GM19240 (cell line): ENCODE data around the gene UTP18.
"Not testable (repeated sequence)": the region's sequence is repeated elsewhere in the genome, so short reads cannot be mapped to it uniquely, and the experiment has no call there.

Source experiments
- DNase-seq: peaks from one replicate; pipeline ENCODE4 v3.0.0; 2011; ENCODE audit warnings: low spot score; ENCODE audit not compliant: insufficient read length

Gene UTP18

DNA sequence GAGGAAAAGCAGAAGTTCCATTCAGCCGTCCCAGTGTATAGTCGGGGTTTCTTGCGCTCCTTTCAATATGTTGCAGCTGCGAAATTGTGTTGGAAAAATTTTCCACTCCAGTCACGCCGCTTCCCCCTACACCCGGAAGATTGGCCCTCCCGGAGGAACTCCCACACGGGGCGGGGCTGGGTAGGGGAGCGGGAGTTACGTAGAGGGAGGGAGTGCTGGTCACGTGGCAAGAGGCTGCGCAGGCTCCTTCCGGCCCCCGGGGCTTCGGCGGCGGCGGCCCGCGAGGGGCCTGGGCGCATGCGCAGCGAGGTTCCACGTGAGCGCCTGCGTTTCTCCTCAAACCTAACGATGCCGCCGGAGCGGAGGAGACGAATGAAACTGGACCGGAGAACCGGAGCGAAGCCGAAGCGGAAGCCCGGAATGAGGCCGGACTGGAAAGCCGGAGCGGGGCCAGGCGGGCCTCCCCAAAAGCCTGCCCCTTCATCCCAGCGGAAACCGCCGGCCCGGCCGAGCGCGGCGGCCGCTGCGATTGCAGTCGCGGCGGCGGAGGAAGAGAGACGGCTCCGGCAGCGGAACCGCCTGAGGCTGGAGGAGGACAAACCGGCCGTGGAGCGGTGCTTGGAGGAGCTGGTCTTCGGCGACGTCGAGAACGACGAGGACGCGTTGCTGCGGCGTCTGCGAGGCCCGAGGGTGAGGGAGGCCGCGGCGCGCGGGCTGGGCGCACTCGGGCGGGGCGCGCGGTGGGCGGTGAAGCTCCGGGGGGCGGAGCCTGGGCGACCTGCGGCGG lies at the start of gene UTP18:
Gene UTP18, plus strand, starts transcription at position 310 of the 787 bp plus-strand sequence. Its CDS starts 39 bp downstream, at position 349.
- DNase-seq, result peak; percentile 59

DNA sequence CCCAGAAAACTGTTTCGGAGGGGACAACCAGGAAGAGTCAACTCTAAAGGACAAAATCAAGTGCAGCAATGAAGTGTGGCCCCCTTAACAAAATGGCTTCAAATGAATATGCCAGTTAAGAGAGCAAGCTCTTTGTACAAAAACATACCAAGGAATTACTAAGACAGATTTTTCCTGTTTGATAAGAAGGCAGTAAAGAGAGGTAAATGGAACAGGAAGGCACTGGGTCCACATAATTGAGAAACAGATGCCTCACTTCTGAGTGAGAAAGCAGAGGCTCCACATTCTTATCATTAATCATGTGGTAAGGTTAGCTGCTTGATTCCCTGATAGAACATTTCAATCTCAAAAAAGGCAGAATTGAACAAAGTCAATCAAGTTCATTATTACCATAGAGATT lies 45.4 kb upstream of the UTP18 start:
- DNase-seq, result no peak

DNA sequence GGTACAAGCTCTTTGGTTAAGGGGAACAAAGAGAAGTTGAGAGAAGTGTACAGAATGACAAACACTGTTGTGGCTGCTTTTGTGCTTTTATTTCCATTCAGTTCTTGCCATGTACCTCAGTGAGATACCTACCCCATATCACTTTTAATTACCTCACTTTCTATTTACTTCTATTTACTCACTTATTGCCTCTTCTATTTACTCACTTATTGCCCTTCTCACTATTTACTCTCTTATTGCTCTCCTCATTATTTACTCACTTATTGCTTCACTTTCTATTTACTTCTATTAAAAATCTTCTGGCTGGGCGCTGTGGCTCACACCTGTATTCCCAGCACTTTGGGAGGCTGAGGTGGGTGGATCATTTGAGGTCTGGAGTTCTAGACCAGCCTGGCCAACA lies 42.4 kb upstream of the UTP18 start:
- no peak for DNase-seq

DNA sequence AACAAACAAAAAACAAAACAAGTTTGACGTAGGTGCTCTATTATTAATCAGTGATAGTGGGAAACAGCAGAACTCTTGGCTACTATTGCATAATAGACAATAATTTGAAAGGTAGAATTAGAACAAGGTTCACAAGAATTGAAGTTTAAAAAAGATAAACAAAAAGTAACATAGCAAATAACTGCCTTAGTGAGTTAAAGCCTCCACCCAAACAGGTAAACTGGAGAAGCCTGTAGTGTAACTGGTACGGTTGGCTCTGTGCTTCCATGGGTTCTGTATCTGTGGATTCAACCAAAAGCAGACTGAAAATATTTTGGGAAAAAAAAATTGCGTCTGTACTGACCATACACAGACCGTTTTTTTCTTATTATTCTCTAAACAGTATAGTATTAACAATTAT lies 39.0 kb upstream of the UTP18 start:
- no peak for DNase-seq

DNA sequence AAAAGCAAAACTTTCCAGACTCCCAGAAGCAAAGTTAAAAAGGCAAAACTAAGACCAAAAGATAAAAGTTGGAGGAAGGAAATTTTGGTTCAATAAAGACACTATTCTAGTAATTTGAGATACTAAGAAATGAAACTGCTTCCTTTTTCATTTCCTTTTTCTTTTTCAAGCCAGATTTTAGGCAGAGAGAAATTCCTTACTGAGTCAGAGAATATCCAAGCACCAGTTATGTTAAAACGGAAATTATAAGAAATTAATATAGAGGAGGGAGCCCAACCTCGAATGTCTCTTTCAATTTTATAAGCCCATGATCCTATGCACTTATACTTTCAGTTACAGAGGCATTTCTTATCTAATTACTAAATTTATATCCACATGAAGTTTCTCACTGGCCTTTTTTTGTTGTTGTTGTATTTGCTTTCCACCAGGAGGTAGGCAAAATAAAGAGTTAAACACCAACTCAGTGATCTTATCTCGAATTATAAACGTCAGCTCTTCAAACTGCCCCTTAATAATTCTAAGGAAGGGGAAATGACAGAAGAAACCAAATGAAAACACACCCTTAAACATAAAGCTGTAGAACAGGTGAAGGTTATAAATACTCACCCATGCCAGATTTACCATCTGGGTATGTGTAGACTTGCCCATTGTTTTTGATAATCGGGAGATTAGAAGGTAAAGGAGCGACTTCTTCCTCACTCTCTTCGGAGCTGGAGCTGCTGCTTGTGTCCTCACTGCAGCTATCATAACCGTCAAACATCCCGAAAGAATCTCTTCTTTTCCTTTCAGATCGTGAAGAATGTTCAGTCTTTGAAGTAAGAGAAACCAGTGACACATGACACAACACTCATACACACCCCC lies 35.7 kb upstream of the UTP18 start:
- no peak for DNase-seq

DNA sequence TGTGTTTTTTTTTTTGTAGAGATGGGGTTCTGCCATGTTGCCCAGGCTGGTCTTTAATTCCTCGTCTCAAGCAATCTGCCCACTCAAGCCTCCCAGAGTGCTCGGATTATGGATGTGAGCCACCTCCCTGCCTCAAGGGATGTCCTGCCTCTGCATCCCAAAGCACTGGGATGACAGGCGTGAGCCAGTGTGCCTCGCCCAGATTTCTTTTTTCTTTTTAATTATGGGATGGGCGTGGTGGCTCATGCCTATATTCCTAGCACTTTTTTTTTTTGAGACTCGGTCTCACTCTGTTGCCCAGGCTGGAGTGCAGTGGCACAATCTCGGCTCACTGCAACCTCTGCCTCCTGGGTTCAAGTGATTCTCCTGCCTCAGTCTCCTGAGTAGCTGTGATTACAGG lies 34.8 kb upstream of the UTP18 start:
- DNase-seq, result not testable (repeated sequence)

DNA sequence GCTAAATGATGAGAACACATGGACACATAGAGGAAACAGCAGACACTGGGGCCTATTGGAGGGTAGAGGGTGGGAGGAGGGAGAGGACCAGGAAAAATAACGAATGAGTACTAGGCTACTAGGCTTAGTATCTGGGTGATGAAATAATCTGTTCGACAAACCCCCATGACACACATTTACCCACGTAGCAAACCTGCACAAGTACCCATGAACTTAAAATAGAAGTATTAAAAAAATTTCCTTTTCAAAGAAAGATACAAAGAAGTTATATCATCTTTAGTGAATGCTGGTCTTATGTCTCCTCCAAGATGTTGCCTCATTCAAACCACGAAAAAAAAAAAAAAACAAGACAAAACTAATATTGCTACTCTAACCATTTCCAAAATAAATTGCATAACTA lies 32.2 kb upstream of the UTP18 start:
- no peak for DNase-seq

DNA sequence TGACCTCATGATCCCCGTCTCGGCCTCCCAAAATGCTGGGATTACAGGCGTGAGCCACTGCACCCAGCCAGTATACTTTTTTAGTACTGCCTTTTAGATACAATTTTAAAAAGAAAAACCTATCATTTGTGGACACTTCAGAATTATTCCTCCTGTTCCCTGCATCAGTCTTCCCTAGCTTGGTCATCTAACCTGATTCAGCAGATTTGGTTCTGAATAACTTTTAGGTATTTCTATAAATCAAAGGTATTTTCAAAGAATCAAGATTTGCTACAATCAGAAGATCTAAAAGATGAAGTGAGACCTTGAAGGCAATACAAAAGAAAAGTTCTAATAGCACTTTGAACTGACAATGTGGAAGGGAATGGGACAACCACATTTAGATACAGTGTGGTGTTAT lies 30.5 kb upstream of the UTP18 start:
- no peak for DNase-seq

DNA sequence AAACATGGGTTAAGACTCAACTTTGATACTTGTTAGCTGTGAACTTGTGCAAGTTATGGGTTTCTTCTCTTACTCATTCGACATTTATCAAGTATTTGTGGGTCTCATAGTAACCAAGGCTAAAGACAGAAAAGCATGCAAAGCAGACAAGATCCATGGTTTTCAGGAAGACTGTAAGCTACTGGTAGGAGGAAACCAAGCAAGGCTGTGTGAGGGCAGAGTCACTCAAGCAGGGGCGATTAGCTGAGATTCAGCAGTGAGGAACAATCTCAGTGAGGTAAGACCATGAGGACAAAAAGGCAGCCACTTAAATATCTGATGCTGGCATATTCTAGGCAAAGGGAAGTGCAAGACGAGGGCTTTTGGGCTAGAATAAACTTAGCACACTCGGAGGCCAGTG lies 30.0 kb upstream of the UTP18 start:
- DNase-seq, result no peak

DNA sequence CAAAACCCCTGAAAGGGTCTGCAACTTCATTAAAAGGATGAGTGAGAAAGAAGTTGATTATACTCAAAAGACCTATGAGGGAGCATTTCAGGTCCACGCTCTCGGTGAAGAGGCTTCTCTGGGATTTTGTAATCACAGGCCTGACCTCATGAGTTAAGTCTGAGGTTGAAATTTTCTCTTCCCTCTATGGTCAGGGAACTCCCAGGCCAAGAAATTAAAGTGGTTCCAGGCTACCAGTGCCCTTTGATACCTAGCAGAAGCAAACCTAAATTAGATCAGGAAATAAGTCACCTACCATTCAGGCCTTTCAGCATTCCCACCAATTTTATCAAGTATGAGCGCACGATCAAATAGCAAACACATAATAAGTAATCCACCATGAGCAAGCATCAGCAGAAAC lies 28.3 kb upstream of the UTP18 start:
- DNase-seq, result no peak

DNA sequence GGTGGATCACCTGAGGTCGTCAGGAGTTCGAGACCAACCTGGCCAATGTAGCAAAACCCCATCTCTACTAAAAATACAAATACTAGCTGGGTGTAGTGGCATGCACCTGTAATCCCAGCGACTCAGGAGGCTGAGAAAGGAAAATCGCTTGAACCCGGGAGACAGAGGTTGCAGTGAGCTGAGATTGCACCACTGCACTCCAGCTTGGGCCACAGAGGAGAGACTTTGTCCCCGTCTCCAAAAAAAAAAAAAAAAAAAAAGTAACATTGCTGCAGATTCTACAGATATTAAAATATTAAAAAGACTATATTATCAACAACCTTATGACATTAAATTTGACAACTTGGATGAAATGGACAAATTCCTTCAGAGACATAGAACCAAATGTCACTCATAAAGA lies 26.2 kb upstream of the UTP18 start:
- DNase-seq, result no peak

DNA sequence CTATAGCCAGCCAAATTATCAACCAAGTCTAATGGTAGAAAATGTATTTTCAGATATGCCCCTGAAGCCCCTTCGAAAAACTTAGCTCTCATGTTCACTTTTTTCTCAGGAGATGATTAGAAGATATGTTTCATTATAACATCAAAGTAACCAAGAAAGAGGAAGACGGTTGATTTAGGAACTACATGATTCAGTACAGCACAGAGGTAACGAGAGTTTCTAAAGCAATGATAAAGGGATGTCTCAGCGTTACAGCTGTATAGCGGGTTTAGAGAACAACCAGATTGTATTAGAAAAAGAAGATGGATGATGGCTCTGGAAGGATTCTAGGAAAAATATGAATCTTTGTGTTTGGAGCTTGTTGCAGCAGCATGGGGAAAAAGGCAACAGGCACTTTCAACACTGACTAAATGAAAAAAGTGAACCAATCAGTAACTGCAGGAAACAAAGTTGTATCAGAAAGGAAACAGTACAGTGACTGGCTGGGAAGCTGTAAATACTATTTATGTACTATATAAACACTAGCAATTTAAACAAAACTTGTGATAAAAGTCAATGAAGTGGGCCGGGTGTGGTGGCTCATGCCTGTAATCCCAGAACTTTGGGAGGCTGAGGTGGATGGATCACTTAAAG lies 22.0 kb upstream of the UTP18 start:
- DNase-seq, result no peak

DNA sequence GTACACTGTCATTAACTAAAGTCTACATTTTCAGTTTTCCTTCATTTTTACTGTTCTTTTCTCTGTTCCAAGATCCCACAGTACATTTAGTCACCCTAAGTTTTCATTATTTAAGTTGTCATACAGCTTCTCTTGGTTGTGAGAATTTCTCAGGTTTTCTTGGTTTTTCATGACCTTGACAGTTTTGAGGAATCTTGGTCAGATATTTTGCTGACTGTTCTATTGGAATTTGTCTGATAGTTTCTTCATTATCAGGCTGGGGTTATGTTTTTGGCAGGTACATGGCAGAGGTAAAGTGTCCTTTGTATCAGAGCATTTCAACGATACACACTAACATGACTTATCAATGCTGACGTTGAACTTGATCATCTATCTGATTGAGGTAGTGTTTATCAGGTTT lies 20.1 kb upstream of the UTP18 start:
- DNase-seq, result no peak

DNA sequence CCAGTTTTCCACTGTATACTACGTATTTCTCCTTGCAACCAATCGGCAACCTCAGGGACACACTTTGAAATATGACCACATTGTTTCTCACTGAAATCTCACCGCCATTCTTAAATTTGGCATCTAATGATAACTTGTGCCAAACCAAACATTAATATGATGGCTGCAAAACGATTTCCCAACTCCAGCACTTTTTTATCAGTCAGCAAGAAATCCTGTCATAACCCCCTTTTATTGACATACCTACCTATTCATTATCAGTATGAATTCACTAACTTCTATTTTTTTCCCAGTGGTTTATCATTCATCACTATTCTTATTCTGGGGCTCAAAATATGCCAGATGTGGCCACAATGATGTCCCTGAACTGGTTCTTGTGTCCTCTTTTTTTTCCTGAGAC lies 16.3 kb upstream of the UTP18 start:
- DNase-seq, result no peak

DNA sequence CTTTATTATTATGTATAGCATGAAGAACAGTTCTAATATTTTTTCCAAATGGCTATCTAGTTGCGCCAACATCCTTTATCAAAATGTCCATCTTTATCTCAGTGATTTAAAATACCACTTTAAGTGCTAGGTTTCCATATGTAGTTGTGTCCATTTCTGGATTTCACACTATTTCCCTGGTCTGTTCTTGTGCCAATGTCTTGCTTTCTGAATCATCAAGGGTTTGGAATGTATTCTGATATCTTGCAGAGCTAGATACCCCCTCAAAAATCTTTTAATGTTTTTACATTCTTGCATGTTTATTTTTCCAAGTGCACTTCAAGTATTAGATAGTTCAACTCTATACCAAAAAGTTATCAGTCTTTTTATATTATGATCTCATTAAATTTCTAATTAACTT lies 14.8 kb upstream of the UTP18 start:
- DNase-seq, result no peak

DNA sequence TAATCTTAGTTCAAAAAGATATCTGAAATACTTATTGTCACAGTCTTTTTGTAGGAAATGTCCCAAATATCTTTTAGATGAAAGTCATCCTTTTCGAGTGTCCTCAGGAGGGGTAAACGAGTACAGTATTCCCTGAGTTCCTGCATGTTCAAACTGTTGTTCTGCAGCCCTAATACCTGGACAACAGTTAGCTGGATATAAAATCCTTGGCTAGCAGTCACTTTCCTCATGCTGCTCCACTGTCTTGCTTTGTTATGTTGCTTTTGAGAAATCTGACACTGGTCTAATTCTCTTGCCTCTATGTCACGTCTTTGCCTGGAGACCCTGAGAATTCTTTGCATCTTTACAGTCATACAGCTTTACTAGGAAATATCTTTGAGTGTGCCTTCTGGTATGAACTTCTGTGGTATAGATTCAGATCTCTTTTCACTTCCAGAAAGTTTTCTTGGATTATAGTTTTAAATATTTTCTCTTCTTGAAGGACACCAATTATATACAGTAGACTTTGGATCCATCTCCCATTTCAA lies 10.0 kb upstream of the UTP18 start:
- no peak for DNase-seq

DNA sequence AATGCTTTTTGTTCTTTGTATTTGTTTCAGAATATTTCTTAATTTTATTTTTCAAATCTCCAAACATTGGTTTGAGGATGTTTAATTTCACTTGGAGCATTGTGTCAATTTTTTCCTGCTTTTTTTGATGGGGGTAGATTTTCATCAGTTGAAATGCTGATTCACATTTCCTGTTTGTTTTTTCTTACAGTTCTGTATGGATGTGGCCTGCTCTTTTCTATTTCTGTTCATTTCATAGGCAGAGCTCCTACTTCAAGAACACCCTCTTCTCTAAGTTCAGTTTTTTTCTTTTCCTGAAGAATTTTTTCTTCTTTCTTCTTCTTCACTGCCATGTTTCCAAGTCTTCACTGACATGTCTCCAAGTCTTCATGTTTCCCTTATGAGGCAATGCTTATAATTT lies 9.3 kb upstream of the UTP18 start:
- DNase-seq, result no peak

DNA sequence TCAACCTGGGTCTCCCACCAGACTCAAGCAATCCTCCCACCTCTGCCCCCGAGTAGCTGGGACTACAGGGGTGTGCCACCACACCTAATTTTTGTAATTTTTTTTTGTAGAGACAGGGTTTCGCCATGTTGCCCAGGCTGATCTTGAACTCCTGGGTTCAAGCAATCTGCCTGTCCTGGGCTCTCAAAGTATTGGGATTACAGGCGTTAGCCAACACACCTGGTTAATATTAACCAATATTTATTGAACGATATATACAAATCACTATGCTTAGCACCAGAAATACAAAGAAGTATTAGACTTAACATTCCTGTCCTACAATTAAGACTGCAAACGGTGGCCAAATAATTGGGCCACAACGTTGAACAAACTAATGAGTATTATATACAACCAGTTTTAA lies 4.7 kb upstream of the UTP18 start:
- DNase-seq, result no peak

DNA sequence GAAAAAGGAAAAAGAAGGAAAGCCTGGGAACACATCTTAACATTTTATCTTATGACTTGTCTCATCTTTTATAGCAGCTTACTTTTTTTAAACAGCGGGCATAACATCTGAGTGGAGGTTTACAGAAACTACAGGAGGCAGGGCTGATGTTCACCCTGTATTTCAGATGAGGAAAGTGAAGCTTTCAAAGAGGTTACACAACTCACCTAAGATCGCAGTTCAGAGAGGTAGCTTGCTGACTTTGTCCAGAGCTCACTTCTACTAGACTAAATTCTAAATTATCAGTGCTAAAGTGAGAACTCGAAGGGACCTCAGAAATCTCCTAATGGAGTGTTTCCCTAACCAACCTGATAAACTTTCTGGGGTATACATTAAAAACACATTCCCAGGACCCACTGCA lies 4.2 kb upstream of the UTP18 start:
- no peak for DNase-seq

DNA sequence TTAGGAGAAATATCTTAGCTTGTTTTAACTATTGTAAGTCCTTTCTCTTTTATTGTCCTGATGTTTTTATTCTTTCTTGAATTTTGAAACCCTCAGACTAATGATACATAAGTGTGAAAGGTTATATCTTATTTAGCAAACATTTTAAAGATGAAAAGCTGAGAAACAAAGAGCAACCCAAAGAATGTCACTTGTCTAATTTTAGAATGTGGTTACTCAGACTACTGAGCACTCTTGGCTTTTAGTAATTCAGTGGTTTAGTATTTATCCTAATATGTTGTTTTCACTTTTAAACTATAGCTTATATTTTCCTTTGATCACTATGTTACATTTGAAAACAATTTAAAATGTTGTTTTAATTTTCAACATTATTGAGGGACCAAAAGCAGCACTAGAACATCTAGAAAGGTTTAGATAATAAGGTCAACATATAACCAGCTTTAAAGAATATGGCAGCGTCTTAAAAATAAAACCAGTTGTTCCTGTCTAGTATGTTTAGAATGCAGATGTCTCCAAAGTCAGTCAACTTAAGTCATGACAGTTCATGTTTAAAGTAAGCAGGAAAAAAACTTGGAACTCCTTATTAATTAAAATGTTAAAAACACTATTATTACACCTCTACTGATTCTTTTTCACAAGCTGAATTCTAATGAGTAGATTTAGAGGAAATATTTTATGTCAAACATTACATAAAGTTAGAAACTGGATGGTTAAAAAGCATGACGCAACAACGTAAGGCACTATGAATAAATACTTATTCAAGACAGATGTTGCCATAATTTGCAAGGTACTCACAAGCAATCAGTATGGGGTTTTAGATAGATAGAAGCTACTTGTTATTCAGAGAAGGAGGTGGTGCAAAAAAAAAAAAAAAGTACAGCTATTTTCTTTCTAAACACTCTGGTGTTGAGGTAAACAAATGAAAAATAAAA lies 2.9 kb upstream of the UTP18 start:
- no peak for DNase-seq
